ENCODE data around the gene GREB1L. TPM values are rescaled to one million over a fixed set of nuclear protein-coding genes. Genes with fewer than 3 reads are reported as not detected.

Gene GREB1L
- total RNA-seq, 1 donor from 2014 or later: 12.3 TPM

- Histone ChIP-seq H3K9me3 (replicated peaks) (no peaks in the 10 kb centered on the region), H3K36me3 (no peaks in the 10 kb centered on the region), H3K27me3 (ENCODE audit: low read depth) (no peaks in the 10 kb centered on the region), H3K4me3 (no peak overlapping the region), H3K4me1 (peaks cover 4% of the 10 kb centered on the region), H3K27ac (replicated peaks) (no peak overlapping the region)
- TF ChIP-seq CTCF (IDR thresholded peaks at IDR 0.05; ENCODE audit: borderline replicate concordance): no peak
- DNase-seq: no peak
- intact Hi-C loops (cut with micrococcal nuclease): no loop called here
These were observed 42.5 kb downstream of the GREB1L start for GRCh38 chr18:21284540-21284939.

GRCh38 chr18:21289827-21290226 is 47.8 kb downstream of the GREB1L start:
- intact Hi-C loops (cut with micrococcal nuclease): no loop called here
- peaks cover 4% of the 10 kb centered on the region for H3K4me1 ChIP-seq
- no peak for DNase-seq
- no peaks in the 10 kb centered on the region for H3K27me3 ChIP-seq (ENCODE audit: low read depth)
- no peaks in the 10 kb centered on the region for H3K36me3 ChIP-seq
- no peak overlapping the region for H3K4me3 ChIP-seq
- H3K27ac ChIP-seq (replicated peaks): no peak overlapping the region
- H3K9me3 ChIP-seq (replicated peaks): no peaks in the 10 kb centered on the region
- no peak for TF ChIP-seq CTCF (IDR thresholded peaks at IDR 0.05; ENCODE audit: borderline replicate concordance)

GRCh38 chr18:21291106-21291505 is 49.1 kb downstream of the GREB1L start:
- no peaks in the 10 kb centered on the region for H3K27me3 ChIP-seq (ENCODE audit: low read depth)
- H3K36me3 ChIP-seq: no peaks in the 10 kb centered on the region
- no peak overlapping the region for H3K27ac ChIP-seq (replicated peaks)
- intact Hi-C loops (cut with micrococcal nuclease): no loop called here
- H3K4me3 ChIP-seq: no peak overlapping the region
- H3K4me1 ChIP-seq: peaks cover 4% of the 10 kb centered on the region
- H3K9me3 ChIP-seq (replicated peaks): no peaks in the 10 kb centered on the region
- no peak for DNase-seq
- no peak for TF ChIP-seq CTCF (IDR thresholded peaks at IDR 0.05; ENCODE audit: borderline replicate concordance)

- no peaks in the 10 kb centered on the region for H3K4me1 ChIP-seq
- intact Hi-C loops (cut with micrococcal nuclease): no loop called here
- DNase-seq: no peak
- no peak for TF ChIP-seq CTCF (IDR thresholded peaks at IDR 0.05; ENCODE audit: borderline replicate concordance)
- no peaks in the 10 kb centered on the region for H3K9me3 ChIP-seq (replicated peaks)
- no peaks in the 10 kb centered on the region for H3K27me3 ChIP-seq (ENCODE audit: low read depth)
- no peak overlapping the region for H3K27ac ChIP-seq (replicated peaks)
- no peak overlapping the region for H3K4me3 ChIP-seq
- H3K36me3 ChIP-seq: no peaks in the 10 kb centered on the region
These were observed 51.4 kb downstream of the GREB1L start for GRCh38 chr18:21293479-21293878.

- no peak for DNase-seq
- no peak overlapping the region for H3K4me3 ChIP-seq
- H3K27me3 ChIP-seq (ENCODE audit: low read depth): no peaks in the 10 kb centered on the region
- TF ChIP-seq CTCF (IDR thresholded peaks at IDR 0.05; ENCODE audit: borderline replicate concordance): no peak
- no peaks in the 10 kb centered on the region for H3K4me1 ChIP-seq
- intact Hi-C loops (cut with micrococcal nuclease): no loop called here
- H3K36me3 ChIP-seq: no peaks in the 10 kb centered on the region
- H3K27ac ChIP-seq (replicated peaks): no peak overlapping the region
- no peaks in the 10 kb centered on the region for H3K9me3 ChIP-seq (replicated peaks)
These were observed 53.1 kb downstream of the GREB1L start for GRCh38 chr18:21295101-21295500.

- Histone ChIP-seq H3K27me3 (ENCODE audit: low read depth) (no peaks in the 10 kb centered on the region), H3K36me3 (no peaks in the 10 kb centered on the region), H3K27ac (replicated peaks) (no peak overlapping the region), H3K4me3 (no peak overlapping the region), H3K9me3 (replicated peaks) (no peaks in the 10 kb centered on the region), H3K4me1 (no peaks in the 10 kb centered on the region)
- intact Hi-C loops (cut with micrococcal nuclease): no loop called here
- DNase-seq: no peak
- no peak for TF ChIP-seq CTCF (IDR thresholded peaks at IDR 0.05; ENCODE audit: borderline replicate concordance)
These were observed 54.0 kb downstream of the GREB1L start for GRCh38 chr18:21296045-21296444.

Measured in left ventricle myocardium inferior (tissue), 1 donor.